ENCODE results near the gene RBM33. TPM values are rescaled to one million over a fixed set of nuclear protein-coding genes. Genes with fewer than 3 reads are reported as not detected.

Gene RBM33
- total RNA-seq, 1 experiment from 2014 or later, result 81.8 TPM

DNA sequence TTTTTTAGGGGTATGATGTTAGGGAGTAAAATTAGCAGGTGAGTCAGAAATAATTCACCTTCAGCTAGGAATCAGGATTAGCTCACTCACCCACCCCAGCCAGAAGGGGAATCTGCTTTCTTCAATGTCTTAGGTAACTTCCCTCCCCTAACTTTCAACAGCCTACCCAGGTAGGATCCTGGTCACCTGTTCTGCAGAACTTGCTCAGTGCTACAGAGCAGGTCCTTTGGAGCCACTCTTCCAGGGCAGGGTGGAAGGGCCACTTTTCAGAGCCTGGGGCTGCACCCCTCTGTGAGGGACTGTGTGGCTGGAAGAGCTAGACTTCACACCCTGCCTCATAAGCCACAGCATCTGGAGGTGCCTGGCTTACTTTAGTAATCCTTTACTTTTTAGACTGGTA lies 109.7 kb downstream of the RBM33 start:
- peaks cover 34% of the 10 kb centered on the region for H3K4me1 Mint-ChIP-seq
- POLR2A ChIA-PET, result no interaction called here
- peaks cover 30% of the 10 kb centered on the region for H3K36me3 Mint-ChIP-seq
- H3K27me3 Mint-ChIP-seq (ENCODE audit: low read depth), result no peaks in the 10 kb centered on the region
- TF ChIP-seq, protein P1, sequence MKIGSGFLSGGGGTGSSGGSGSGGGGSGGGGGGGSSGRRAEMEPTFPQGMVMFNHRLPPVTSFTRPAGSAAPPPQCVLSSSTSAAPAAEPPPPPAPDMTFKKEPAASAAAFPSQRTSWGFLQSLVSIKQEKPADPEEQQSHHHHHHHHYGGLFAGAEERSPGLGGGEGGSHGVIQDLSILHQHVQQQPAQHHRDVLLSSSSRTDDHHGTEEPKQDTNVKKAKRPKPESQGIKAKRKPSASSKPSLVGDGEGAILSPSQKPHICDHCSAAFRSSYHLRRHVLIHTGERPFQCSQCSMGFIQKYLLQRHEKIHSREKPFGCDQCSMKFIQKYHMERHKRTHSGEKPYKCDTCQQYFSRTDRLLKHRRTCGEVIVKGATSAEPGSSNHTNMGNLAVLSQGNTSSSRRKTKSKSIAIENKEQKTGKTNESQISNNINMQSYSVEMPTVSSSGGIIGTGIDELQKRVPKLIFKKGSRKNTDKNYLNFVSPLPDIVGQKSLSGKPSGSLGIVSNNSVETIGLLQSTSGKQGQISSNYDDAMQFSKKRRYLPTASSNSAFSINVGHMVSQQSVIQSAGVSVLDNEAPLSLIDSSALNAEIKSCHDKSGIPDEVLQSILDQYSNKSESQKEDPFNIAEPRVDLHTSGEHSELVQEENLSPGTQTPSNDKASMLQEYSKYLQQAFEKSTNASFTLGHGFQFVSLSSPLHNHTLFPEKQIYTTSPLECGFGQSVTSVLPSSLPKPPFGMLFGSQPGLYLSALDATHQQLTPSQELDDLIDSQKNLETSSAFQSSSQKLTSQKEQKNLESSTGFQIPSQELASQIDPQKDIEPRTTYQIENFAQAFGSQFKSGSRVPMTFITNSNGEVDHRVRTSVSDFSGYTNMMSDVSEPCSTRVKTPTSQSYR (CRISPR knock-in tag; IDR thresholded peaks at IDR 0.05), result no peak
- TF ChIP-seq FOXJ3 (CRISPR knock-in tag; IDR thresholded peaks at IDR 0.05; ENCODE audit: borderline replicate concordance) (no peak), ATF6 (CRISPR knock-in tag; IDR thresholded peaks at IDR 0.05) (no peak), EMX1 (CRISPR knock-in tag; IDR thresholded peaks at IDR 0.05) (no peak), MXD4 (CRISPR knock-in tag; IDR thresholded peaks at IDR 0.05; ENCODE audit: borderline replicate concordance) (no peak), IRF1 (CRISPR knock-in tag; IDR thresholded peaks at IDR 0.05) (no peak), ELF4 (CRISPR knock-in tag; IDR thresholded peaks at IDR 0.05; ENCODE audit: low read depth) (no peak), ZBTB43 (CRISPR knock-in tag; IDR thresholded peaks at IDR 0.05) (no peak), FOXP1 (CRISPR knock-in tag; IDR thresholded peaks at IDR 0.05; ENCODE audit: borderline replicate concordance) (no peak), E2F1 (CRISPR knock-in tag; IDR thresholded peaks at IDR 0.05) (no peak), MYBL2 (CRISPR knock-in tag; IDR thresholded peaks at IDR 0.05) (no peak), TCF7 (CRISPR knock-in tag; IDR thresholded peaks at IDR 0.05; ENCODE audit: low read depth) (no peak), ZNF416 (CRISPR knock-in tag; IDR thresholded peaks at IDR 0.05) (no peak), ESRRA (CRISPR knock-in tag; IDR thresholded peaks at IDR 0.05; ENCODE audit: borderline replicate concordance) (no peak), ZNF317 (CRISPR knock-in tag; IDR thresholded peaks at IDR 0.05; ENCODE audit: borderline replicate concordance, low read depth) (no peak)
- ATAC-seq (no peak), DNase-seq (ENCODE audit: low spot score) (no peak)
- CTCF ChIA-PET, result interaction anchor here (1.6 kb wide), 1 partner anchor 155 kb away, joined by 9 read pairs; no protein-coding TSS in a partner anchor
- peaks cover 18% of the 10 kb centered on the region for H3K9me3 Mint-ChIP-seq
- no peak overlapping the region for H3K4me3 Mint-ChIP-seq
- no peak overlapping the region for H3K27ac Mint-ChIP-seq

DNA sequence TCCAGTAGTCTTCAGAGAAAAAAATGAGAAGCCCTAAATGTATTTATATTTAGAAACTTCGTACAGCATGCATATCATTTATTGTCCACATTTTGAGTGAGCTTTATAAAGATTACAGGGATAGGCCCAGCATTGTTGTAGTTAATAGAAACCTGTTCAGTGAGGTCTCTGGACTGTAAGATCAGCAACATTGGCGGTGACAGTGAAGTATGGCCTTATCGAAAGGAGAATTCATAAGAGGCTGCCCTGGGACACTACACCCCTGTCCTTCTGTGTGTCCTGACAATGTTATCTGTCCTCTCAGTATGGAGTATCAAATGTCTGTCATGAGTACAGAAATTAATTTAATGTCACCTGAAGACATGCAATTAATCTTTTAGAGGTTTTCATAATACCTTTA lies 110.6 kb downstream of the RBM33 start:
- peaks cover 18% of the 10 kb centered on the region for H3K9me3 Mint-ChIP-seq
- no peaks in the 10 kb centered on the region for H3K27me3 Mint-ChIP-seq (ENCODE audit: low read depth)
- H3K27ac Mint-ChIP-seq, result no peak overlapping the region
- ChIA-PET CTCF (interaction anchor here (0.6 kb wide), 1 partner anchor 162 kb away, joined by 4 read pairs; no protein-coding TSS in a partner anchor), POLR2A (no interaction called here)
- ATAC-seq (no peak), DNase-seq (ENCODE audit: low spot score) (no peak)
- no peak overlapping the region for H3K4me3 Mint-ChIP-seq
- no peak for TF ChIP-seq ZNF396 (CRISPR knock-in tag; IDR thresholded peaks at IDR 0.05; ENCODE audit: borderline replicate concordance)
- TF ChIP-seq, protein P2, sequence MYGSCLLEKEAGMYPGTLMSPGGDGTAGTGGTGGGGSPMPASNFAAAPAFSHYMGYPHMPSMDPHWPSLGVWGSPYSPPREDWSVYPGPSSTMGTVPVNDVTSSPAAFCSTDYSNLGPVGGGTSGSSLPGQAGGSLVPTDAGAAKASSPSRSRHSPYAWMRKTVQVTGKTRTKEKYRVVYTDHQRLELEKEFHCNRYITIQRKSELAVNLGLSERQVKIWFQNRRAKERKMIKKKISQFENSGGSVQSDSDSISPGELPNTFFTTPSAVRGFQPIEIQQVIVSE (CRISPR knock-in tag; IDR thresholded peaks at IDR 0.05; ENCODE audit: borderline replicate concordance), result no peak
- TF ChIP-seq ERG (CRISPR knock-in tag; IDR thresholded peaks at IDR 0.05), result no peak
- TF ChIP-seq ZNF671 (CRISPR knock-in tag; IDR thresholded peaks at IDR 0.05), result no peak
- no peak for TF ChIP-seq ETV6 (CRISPR knock-in tag; IDR thresholded peaks at IDR 0.05)
- peaks cover 36% of the 10 kb centered on the region for H3K36me3 Mint-ChIP-seq
- H3K4me1 Mint-ChIP-seq, result peaks cover 26% of the 10 kb centered on the region

All from WTC11 (cell line).